Measurements from ENCODE around the gene FNDC3A.

Gene FNDC3A

GRCh38 chr13:49247643-49248621, 272.2 kb downstream of the FNDC3A start, which contains the start of gene CDADC1:
Gene CDADC1, plus strand, starts transcription at chr13:49247925. Its CDS starts 113 bp downstream, at chr13:49248038.
- in situ Hi-C loops (cut with MboI; ENCODE audit: low sequenced_read_pairs) = no loop called here

GRCh38 chr13:49248622-49249002, 272.9 kb downstream of the FNDC3A start:
- in situ Hi-C loops (cut with MboI; ENCODE audit: low sequenced_read_pairs) = no loop called here

- in situ Hi-C loops (cut with MboI; ENCODE audit: low sequenced_read_pairs) = no loop called here
These were observed 275.6 kb downstream of the FNDC3A start for GRCh38 chr13:49251326-49251725.

- in situ Hi-C loops (cut with MboI; ENCODE audit: low sequenced_read_pairs) = no loop called here
These were observed 277.6 kb downstream of the FNDC3A start for GRCh38 chr13:49253310-49253709.

- in situ Hi-C loops (cut with MboI; ENCODE audit: low sequenced_read_pairs) = no loop called here
These were observed 278.3 kb downstream of the FNDC3A start for GRCh38 chr13:49254007-49254406.

- in situ Hi-C loops (cut with MboI; ENCODE audit: low sequenced_read_pairs) = no loop called here
These were observed 281.1 kb downstream of the FNDC3A start for GRCh38 chr13:49256841-49257240.

- in situ Hi-C loops (cut with MboI; ENCODE audit: low sequenced_read_pairs) = no loop called here
These were observed 282.5 kb downstream of the FNDC3A start for GRCh38 chr13:49258089-49258796.
